HepG2 (cell line): Measurements from ENCODE around the gene CEACAM21. TPM values are rescaled to one million over a fixed set of nuclear protein-coding genes. Genes with fewer than 3 reads are reported as not detected.

Experiments used
- ATAC-seq: fragments of 200-7000 bp; cut with Tn5 transposase; 3 replicates; pipeline ENCODE4 v1.9.1; 2020; ENCODE audit warnings: mild to moderate bottlenecking, moderate library complexity
- BruUV-seq: library from RNA; stranded (reverse); fragments of 400-500 nt; replicated peaks from 2 replicates; lab custom pipeline; 2021; lab: Mats Ljungman, UMichigan
- CTCF ChIA-PET: fragments of 300-600 bp; formaldehyde crosslinking; extraction: SDS; loops from one replicate; lab custom pipeline; 2021; ENCODE audit warnings: low total read pairs, inconsistent platforms, low intra/inter-chr PET ratio; lab: Yijun Ruan, JAX
- POLR2A ChIA-PET: fragments of 350-600 bp; sonication (Branson Sonifier 250); formaldehyde crosslinking; loops from one replicate; lab custom pipeline; 2020; ENCODE audit warnings: antibody characterized with exemption, inconsistent platforms; lab: Yijun Ruan, JAX
- DNase-seq: peaks from one replicate; pipeline ENCODE4 v3.0.0-alpha.2; 2015; ENCODE audit warnings: low spot score
- FAIRE-seq: peaks from 3 replicates; lab custom pipeline; 2011; peaks lifted over from hg19 to GRCh38; lab: Jason Lieb, UNC
- H2AFZ ChIP-seq: one replicate; pipeline ENCODE4 v1.6.1; 2011; ENCODE audit warnings: low read length, inconsistent platforms
- H3K27ac ChIP-seq: fragments of 300-600 bp; 3 replicates; pipeline ENCODE4 v1.8.0; 2011; ENCODE audit warnings: mixed run types, mild to moderate bottlenecking, mixed read lengths, low read length, inconsistent platforms; ENCODE audit not compliant: insufficient read depth; ENCODE audit errors: extremely low read length
- H3K27me3 ChIP-seq, 2 experiments: fragments of 200-600 bp in 1 of 2; 2 replicates in 1 of 2; 3 replicates in 1 of 2; pipeline versions ENCODE4 v1.6.0 to v1.8.0; 2011; ENCODE audit warnings: low read length in 2 of 2, mild to moderate bottlenecking in 2 of 2, moderate library complexity in 2 of 2, inconsistent platforms in 1 of 2; ENCODE audit not compliant: insufficient read depth in 2 of 2, control insufficient read depth in 1 of 2
- H3K36me3 ChIP-seq, 2 experiments: fragments of 200-600 bp in 1 of 2; replicated peaks in 1 of 2; 2 replicates in 1 of 2; 3 replicates in 1 of 2; pipeline versions ENCODE4 v1.5.1 to v1.8.0; 2011; ENCODE audit warnings: low read length in 2 of 2, inconsistent platforms in 1 of 2; ENCODE audit not compliant: insufficient read depth in 2 of 2, control insufficient read depth in 1 of 2
- H3K4me1 ChIP-seq: 2 replicates; pipeline ENCODE4 v1.5.1; 2012; ENCODE audit warnings: low read length, inconsistent platforms; ENCODE audit not compliant: insufficient read depth
- H3K4me2 ChIP-seq: 2 replicates; pipeline ENCODE4 v1.6.0; 2011; ENCODE audit warnings: low read depth, low read length, inconsistent platforms
- H3K4me3 ChIP-seq, 3 experiments: fragments of 200-600 bp in 1 of 3; sonication (generic), shearing (Covaris generic) in 1 of 3; replicated peaks in 1 of 3; 2 replicates each; pipeline ENCODE4 v1.5.1; 2011 to 2016; ENCODE audit warnings: low read length in 3 of 3, inconsistent platforms in 2 of 3, low read depth in 2 of 3, mild to moderate bottlenecking in 2 of 3, control low read depth in 1 of 3, mixed read lengths in 1 of 3; ENCODE audit not compliant: insufficient read depth in 1 of 3
- H3K79me2 ChIP-seq: one replicate; pipeline ENCODE4 v1.6.1; 2011; ENCODE audit warnings: low read length, inconsistent platforms; ENCODE audit not compliant: insufficient read depth
- H3K9ac ChIP-seq: 2 replicates; pipeline ENCODE4 v1.6.0; 2011; ENCODE audit warnings: mild to moderate bottlenecking, low read depth, low read length, inconsistent platforms; ENCODE audit not compliant: insufficient read depth
- H3K9me3 ChIP-seq: 2 replicates; pipeline ENCODE4 v1.5.1; 2012; ENCODE audit warnings: mild to moderate bottlenecking, low read length
- H4K20me1 ChIP-seq: 2 replicates; pipeline ENCODE4 v1.6.0; 2011; ENCODE audit warnings: inconsistent platforms, mild to moderate bottlenecking, low read length, moderate library complexity; ENCODE audit not compliant: insufficient read depth
- ATF4 ChIP-seq, 2 experiments: fragments of 450-650 bp in 1 of 2; sonication (generic) in 1 of 2; formaldehyde crosslinking; IDR thresholded peaks; 2 replicates each; pipeline versions ENCODE4 v1.5.0 to v1.8.0; 2020 to 2022; ENCODE audit warnings: mild to moderate bottlenecking in 1 of 2, missing genetic modification reagents in 1 of 2
- PHF20 ChIP-seq: sonication (generic); formaldehyde crosslinking; IDR thresholded peaks from 2 replicates; pipeline ENCODE4 v1.5.0; 2020; ENCODE audit warnings: mild to moderate bottlenecking, missing genetic modification reagents
- SOX5 ChIP-seq: IDR thresholded peaks from 2 replicates; pipeline ENCODE4 v1.6.1; 2016; ENCODE audit warnings: borderline replicate concordance
- THRA ChIP-seq: sonication (generic); formaldehyde crosslinking; IDR thresholded peaks from 2 replicates; pipeline ENCODE4 v1.4.0; 2020; ENCODE audit warnings: missing genetic modification reagents, borderline replicate concordance
- ZFP62 ChIP-seq: sonication (generic); formaldehyde crosslinking; IDR thresholded peaks from 2 replicates; pipeline ENCODE4 v1.4.0; 2020; ENCODE audit warnings: missing genetic modification reagents
- WGBS: methylation state at CpG from one replicate; pipeline ENCODE4 v1.1.6; 2017; ENCODE audit warnings: low lambda C conversion rate; 5-methylcytosine and 5-hydroxymethylcytosine counted together
- in situ Hi-C: cut with HindIII; loops from 2 replicates; pipeline ENCODE4 v1.10.0; 2017; ENCODE audit warnings: low pct_unique_long_range_greater_than_20kb; ENCODE audit not compliant: extremely low pct_ligation_motif_present
- intact Hi-C: fragments of 100-400 bp; cut with micrococcal nuclease; formaldehyde crosslinking; loops from one replicate; pipeline ENCODE4 v1.10.0; 2022; ENCODE audit not compliant: unreplicated experiment
- polyA plus RNA-seq, 8 experiments: library from polyadenylated mRNA; depleted of rRNA in 3 of 8; stranded (reverse) in 7 of 8; unstranded in 1 of 8; fragments of >200 nt; fragmentation: Illumina TruSeq in 4 of 8; extraction: Trizol in 4 of 8; gene quantifications; 2 replicates each; pipeline versions ENCODE4 v1.2.1 to v1.2.3, GENCODE V29; 2011 to 2016; ENCODE audit warnings: low read depth in 4 of 8, missing spikeins in 1 of 8, mixed read lengths in 1 of 8; ENCODE audit not compliant: insufficient read depth in 1 of 8
- total RNA-seq, 5 experiments: library from RNA; depleted of rRNA; stranded (reverse); fragments of >200 nt; fragmentation: Illumina TruSeq; extraction: Trizol; gene quantifications; 2 replicates each; pipeline ENCODE4 v1.2.3, GENCODE V29; 2016; ENCODE audit warnings: low read depth in 1 of 5

CEACAM21 gene
- total and polyA plus RNA-seq, 2 of the 13 experiments (the other 11 are each of a cell fraction or from before 2014, with no cell fraction given), result 0.05 TPM; not detected in 1

- TF ChIP-seq THRA (CRISPR knock-in tag) (no peak), SOX5 (CRISPR knock-in tag) (no peak), ZFP62 (no peak)
- TF ChIP-seq, all 625 proteins: peak for 9
Observed at GRCh38 chr19:41597600-41598041, 21.7 kb downstream of the CEACAM21 start (continued).

GRCh38 chr19:41599175-41599966 is 23.4 kb downstream of the CEACAM21 start:
- TF ChIP-seq PHF20 (no peak), ATF4 (CRISPR knock-in tag; IDR thresholded peaks at IDR 0.05) (no peak)
- H3K27ac ChIP-seq, result no peak overlapping the region
- no peak overlapping the region for H2AFZ ChIP-seq
- H3K27me3 ChIP-seq, result peaks cover under 1 to 25% of the 10 kb centered on the region in 2 experiments; a peak in 2 of 5 replicates
- DNase-seq (no peak), ATAC-seq (no peak), FAIRE-seq (no peak)
- H3K9ac ChIP-seq, result no peak overlapping the region
- H3K4me1 ChIP-seq, result no peaks in the 10 kb centered on the region
- no peak overlapping the region for H3K4me2 ChIP-seq
- H3K36me3 ChIP-seq, result no peaks in the 10 kb centered on the region
- ChIA-PET CTCF (no interaction called here), POLR2A (no interaction called here)
- BruUV-seq, result no TSS peak
- no peak overlapping the region for H3K4me3 ChIP-seq
- no peaks in the 10 kb centered on the region for H4K20me1 ChIP-seq
- H3K79me2 ChIP-seq, result no peaks in the 10 kb centered on the region
- in situ Hi-C loops (no loop called here), intact Hi-C loops (no loop called here)
- H3K9me3 ChIP-seq, result no peaks in the 10 kb centered on the region
- 9% methylated on average over 6 of the region's 6 CpGs for WGBS
